ENCODE data around the gene FIGNL1.

Gene FIGNL1

DNA sequence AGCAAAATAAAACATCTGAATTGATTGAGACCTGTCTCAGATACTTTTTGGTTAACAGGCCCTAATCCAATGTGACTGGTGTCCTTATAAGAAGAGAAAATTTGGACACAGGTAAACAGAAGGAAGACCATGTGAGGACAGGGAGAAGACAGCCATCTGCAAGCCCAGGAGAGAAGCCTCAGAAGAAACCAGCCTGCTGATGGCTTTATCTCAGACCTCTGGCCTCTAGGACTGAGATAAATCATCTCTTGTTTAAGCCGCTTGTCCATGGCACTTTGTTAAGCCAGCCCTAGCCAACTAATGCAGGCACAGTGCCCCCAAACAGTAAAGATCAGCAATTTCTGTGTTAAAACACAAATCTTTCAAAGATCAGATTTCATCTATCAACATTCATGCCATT, 41.8 kb upstream of the FIGNL1 start:
- TF ChIP-seq, protein P1, sequence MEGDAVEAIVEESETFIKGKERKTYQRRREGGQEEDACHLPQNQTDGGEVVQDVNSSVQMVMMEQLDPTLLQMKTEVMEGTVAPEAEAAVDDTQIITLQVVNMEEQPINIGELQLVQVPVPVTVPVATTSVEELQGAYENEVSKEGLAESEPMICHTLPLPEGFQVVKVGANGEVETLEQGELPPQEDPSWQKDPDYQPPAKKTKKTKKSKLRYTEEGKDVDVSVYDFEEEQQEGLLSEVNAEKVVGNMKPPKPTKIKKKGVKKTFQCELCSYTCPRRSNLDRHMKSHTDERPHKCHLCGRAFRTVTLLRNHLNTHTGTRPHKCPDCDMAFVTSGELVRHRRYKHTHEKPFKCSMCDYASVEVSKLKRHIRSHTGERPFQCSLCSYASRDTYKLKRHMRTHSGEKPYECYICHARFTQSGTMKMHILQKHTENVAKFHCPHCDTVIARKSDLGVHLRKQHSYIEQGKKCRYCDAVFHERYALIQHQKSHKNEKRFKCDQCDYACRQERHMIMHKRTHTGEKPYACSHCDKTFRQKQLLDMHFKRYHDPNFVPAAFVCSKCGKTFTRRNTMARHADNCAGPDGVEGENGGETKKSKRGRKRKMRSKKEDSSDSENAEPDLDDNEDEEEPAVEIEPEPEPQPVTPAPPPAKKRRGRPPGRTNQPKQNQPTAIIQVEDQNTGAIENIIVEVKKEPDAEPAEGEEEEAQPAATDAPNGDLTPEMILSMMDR (IDR thresholded peaks at IDR 0.05) = no peak
- no peak for TF ChIP-seq ZFX (IDR thresholded peaks at IDR 0.05; ENCODE audit: borderline replicate concordance)

DNA sequence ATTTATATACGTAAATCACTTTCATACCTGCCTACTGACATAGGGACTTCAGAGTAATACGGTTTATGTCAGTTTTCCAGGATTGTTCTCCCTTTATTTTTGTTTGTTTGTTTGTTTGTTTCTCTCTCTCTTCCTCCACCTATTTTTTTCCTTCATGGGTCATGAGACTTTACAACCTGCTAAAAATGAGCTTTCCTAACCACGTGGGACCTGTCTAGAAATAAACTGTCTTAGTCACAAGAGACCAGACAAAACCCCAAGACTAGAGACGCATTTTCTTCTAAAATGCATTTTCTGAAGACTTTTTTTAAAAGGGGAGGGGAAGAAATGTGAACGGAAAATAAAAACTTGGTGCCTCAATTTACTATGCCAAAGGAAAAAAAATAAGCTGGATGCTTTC, 41.1 kb upstream of the FIGNL1 start:
- TF ChIP-seq, protein P1 (IDR thresholded peaks at IDR 0.05) = no peak
- TF ChIP-seq ZFX (IDR thresholded peaks at IDR 0.05; ENCODE audit: borderline replicate concordance) = no peak
- no peak overlapping the region for H3K27ac ChIP-seq

More for the DNA sequence above, 41.8 kb upstream of the FIGNL1 start:
- H3K27ac ChIP-seq = no peak overlapping the region

DNA sequence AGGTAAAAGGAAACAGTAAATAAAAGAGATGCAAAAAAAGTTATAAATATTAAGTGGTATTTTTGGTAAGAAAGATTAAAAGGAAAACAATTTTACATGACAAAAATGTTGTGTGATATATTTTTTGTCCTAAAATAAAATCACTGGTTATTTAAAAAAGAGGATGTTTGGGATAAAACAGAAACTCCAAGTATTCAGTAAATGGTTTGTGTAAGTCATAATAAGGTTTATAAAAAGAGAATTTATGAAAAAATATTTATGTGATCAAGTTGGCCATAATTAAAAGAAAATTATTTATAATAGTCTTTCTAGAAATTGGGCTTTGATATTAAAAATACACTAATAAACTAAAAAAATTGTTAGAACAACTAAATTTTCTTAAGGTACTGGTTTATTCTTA, 38.2 kb upstream of the FIGNL1 start:
- TF ChIP-seq, protein P1 (IDR thresholded peaks at IDR 0.05) = no peak
- no peak for TF ChIP-seq ZFX (IDR thresholded peaks at IDR 0.05; ENCODE audit: borderline replicate concordance)

DNA sequence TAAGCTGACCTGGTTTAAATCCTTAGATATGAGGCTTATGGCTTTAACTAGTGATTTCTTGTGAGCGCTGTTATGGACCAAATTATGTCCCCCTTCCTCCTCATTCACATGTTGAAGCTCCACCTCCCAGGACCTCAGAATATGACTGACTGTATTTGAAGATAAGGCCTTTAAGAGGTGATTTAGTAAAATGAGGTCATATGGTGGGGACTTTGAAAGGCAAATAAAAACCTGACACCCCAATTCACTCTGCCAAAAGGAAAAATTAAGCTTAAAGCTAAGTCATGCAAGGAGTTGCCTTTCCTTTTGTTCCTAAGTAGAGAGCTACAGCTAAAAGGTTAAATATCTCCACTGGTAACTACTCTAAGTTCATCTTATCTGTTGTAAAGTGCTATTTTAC, 36.4 kb upstream of the FIGNL1 start:
- H3K27ac ChIP-seq = no peak overlapping the region
- TF ChIP-seq ZFX (IDR thresholded peaks at IDR 0.05; ENCODE audit: borderline replicate concordance) = no peak
- TF ChIP-seq, protein P1 (IDR thresholded peaks at IDR 0.05) = no peak

More for the DNA sequence above, 38.2 kb upstream of the FIGNL1 start:
- no peak overlapping the region for H3K27ac ChIP-seq

DNA sequence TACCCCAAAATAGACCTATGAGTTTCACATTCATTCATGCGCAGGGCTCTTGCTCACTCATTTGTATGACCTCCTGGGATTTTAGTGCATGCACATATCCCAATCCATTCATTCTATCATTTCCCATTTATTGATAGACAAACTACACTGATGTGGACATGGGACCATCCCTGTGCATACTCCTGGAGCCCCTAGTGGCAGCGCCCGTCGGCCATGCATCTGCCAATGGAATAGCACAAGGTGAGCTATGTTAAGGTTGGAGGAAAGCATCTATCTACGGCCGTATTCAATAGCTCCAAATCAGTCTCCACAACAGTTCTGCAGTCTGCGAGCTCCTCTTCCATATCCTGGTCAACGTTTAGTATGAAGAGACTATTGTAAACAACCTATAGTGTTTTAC, 31.7 kb upstream of the FIGNL1 start:
- no peak for TF ChIP-seq ZFX (IDR thresholded peaks at IDR 0.05; ENCODE audit: borderline replicate concordance)
- TF ChIP-seq, protein P1 (IDR thresholded peaks at IDR 0.05) = peak; percentile 40
- H3K27ac ChIP-seq = no peak overlapping the region

DNA sequence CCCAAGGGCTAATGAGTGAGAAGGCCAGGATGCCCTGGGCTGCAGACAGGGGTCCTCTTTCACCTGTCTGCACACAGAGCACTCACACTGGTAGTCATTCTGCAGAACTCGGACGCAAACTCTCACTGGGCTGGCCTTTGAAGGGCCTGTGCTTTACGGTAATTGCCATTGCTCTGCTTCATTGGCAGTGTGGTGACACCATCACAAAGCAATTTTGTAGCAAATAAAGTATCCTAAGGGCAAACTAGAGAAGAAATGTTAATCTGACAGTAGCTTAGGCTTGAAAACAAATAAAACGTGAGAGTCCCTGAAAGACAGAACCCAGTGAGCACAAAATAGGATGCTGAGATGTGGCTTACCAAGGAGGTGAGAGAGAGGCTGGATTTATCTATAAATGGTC, 30.6 kb upstream of the FIGNL1 start:
- H3K27ac ChIP-seq = no peak overlapping the region
- TF ChIP-seq, protein P1 (IDR thresholded peaks at IDR 0.05) = no peak
- no peak for TF ChIP-seq ZFX (IDR thresholded peaks at IDR 0.05; ENCODE audit: borderline replicate concordance)

DNA sequence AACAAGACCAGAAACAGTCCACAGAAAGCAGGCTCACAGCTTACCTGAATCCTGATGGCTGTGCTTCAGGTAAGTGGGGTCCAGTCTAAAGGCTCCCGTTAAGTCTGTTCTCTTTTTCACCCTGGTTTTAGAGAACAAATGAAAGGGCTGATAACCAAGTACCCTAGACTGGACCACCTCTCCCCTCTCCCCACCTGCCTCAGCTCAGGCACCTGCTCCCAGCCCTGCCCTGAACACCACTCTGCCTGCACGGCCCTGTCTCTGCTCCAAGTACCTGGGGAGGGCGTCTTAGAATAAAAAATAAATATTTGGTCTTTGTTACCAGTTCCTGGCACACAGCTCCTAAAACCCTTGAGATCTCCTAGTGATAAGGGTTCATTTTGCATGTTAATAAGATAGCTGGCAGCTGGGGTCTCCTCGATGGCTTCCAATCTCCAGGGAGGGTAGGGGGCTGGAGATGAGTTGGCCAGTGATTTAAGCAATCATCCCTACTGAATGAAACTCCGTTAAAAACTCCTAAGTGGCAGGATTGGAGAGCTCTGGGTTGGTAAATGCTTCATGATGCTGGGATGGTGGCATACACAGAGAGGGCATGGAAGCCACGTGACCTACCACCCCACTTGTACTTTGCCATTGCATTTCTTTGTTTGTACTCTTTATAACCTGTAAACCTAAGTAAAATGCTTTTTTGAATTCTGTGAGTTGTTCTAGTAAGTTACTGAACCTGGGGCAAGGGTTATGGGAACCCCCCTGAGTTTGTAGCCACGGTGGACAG, 29.8 kb upstream of the FIGNL1 start:
- TF ChIP-seq ZFX (IDR thresholded peaks at IDR 0.05; ENCODE audit: borderline replicate concordance) = no peak
- no peak overlapping the region for H3K27ac ChIP-seq

Data from 22Rv1 (cell line).